ENCODE data around the gene DENND1A. TPM values are rescaled to one million over a fixed set of nuclear protein-coding genes. Genes with fewer than 3 reads are reported as not detected.

The DENND1A gene
- total and polyA plus RNA-seq, 2 of the 13 experiments (the other 11 are each of a cell fraction or from before 2014, with no cell fraction given): 14.8 to 30.1 TPM

- TF ChIP-seq, protein P1, sequence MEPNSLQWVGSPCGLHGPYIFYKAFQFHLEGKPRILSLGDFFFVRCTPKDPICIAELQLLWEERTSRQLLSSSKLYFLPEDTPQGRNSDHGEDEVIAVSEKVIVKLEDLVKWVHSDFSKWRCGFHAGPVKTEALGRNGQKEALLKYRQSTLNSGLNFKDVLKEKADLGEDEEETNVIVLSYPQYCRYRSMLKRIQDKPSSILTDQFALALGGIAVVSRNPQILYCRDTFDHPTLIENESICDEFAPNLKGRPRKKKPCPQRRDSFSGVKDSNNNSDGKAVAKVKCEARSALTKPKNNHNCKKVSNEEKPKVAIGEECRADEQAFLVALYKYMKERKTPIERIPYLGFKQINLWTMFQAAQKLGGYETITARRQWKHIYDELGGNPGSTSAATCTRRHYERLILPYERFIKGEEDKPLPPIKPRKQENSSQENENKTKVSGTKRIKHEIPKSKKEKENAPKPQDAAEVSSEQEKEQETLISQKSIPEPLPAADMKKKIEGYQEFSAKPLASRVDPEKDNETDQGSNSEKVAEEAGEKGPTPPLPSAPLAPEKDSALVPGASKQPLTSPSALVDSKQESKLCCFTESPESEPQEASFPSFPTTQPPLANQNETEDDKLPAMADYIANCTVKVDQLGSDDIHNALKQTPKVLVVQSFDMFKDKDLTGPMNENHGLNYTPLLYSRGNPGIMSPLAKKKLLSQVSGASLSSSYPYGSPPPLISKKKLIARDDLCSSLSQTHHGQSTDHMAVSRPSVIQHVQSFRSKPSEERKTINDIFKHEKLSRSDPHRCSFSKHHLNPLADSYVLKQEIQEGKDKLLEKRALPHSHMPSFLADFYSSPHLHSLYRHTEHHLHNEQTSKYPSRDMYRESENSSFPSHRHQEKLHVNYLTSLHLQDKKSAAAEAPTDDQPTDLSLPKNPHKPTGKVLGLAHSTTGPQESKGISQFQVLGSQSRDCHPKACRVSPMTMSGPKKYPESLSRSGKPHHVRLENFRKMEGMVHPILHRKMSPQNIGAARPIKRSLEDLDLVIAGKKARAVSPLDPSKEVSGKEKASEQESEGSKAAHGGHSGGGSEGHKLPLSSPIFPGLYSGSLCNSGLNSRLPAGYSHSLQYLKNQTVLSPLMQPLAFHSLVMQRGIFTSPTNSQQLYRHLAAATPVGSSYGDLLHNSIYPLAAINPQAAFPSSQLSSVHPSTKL (CRISPR knock-in tag; IDR thresholded peaks at IDR 0.05): peak; percentile 78
- peak; percentile 21; the same call in 1 of the 2 replicates for TF ChIP-seq RARA (CRISPR knock-in tag; IDR thresholded peaks at IDR 0.05)
- TF ChIP-seq PRDM4 (CRISPR knock-in tag; IDR thresholded peaks at IDR 0.05; ENCODE audit: borderline replicate concordance): no peak
- TF ChIP-seq MAX (IDR thresholded peaks at IDR 0.05): peak; percentile 30; the same call in 1 of the 2 replicates
- peak; percentile 42; the same call in 1 of the 2 replicates for TF ChIP-seq ZMYM3 (CRISPR knock-in tag; IDR thresholded peaks at IDR 0.05)
- TF ChIP-seq POGZ (CRISPR knock-in tag; IDR thresholded peaks at IDR 0.05): peak; percentile 61
- TF ChIP-seq, protein P2, sequence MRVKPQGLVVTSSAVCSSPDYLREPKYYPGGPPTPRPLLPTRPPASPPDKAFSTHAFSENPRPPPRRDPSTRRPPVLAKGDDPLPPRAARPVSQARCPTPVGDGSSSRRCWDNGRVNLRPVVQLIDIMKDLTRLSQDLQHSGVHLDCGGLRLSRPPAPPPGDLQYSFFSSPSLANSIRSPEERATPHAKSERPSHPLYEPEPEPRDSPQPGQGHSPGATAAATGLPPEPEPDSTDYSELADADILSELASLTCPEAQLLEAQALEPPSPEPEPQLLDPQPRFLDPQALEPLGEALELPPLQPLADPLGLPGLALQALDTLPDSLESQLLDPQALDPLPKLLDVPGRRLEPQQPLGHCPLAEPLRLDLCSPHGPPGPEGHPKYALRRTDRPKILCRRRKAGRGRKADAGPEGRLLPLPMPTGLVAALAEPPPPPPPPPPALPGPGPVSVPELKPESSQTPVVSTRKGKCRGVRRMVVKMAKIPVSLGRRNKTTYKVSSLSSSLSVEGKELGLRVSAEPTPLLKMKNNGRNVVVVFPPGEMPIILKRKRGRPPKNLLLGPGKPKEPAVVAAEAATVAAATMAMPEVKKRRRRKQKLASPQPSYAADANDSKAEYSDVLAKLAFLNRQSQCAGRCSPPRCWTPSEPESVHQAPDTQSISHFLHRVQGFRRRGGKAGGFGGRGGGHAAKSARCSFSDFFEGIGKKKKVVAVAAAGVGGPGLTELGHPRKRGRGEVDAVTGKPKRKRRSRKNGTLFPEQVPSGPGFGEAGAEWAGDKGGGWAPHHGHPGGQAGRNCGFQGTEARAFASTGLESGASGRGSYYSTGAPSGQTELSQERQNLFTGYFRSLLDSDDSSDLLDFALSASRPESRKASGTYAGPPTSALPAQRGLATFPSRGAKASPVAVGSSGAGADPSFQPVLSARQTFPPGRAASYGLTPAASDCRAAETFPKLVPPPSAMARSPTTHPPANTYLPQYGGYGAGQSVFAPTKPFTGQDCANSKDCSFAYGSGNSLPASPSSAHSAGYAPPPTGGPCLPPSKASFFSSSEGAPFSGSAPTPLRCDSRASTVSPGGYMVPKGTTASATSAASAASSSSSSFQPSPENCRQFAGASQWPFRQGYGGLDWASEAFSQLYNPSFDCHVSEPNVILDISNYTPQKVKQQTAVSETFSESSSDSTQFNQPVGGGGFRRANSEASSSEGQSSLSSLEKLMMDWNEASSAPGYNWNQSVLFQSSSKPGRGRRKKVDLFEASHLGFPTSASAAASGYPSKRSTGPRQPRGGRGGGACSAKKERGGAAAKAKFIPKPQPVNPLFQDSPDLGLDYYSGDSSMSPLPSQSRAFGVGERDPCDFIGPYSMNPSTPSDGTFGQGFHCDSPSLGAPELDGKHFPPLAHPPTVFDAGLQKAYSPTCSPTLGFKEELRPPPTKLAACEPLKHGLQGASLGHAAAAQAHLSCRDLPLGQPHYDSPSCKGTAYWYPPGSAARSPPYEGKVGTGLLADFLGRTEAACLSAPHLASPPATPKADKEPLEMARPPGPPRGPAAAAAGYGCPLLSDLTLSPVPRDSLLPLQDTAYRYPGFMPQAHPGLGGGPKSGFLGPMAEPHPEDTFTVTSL (CRISPR knock-in tag; IDR thresholded peaks at IDR 0.05; ENCODE audit: borderline replicate concordance): peak; percentile 79; the same call in 1 of the 2 replicates
- TF ChIP-seq ATF1 (CRISPR knock-in tag; IDR thresholded peaks at IDR 0.05): peak; percentile 18; the same call in 1 of the 2 replicates
- peak; percentile 77 for TF ChIP-seq HDAC1 (CRISPR knock-in tag; IDR thresholded peaks at IDR 0.05)
- TF ChIP-seq RAD51 (IDR thresholded peaks at IDR 0.05; ENCODE audit: borderline replicate concordance): no peak
- TF ChIP-seq NFIC (IDR thresholded peaks at IDR 0.05; ENCODE audit: low read length): peak; percentile 62; the same call in 1 of the 2 replicates
- TF ChIP-seq ZNF550 (CRISPR knock-in tag; IDR thresholded peaks at IDR 0.05; ENCODE audit: borderline replicate concordance): no peak
- TF ChIP-seq MXD4 (CRISPR knock-in tag; IDR thresholded peaks at IDR 0.05): 0 out of 2 replicates have a peak, but pooled peaks have one; percentile 33
- 0 out of 2 replicates have a peak, but pooled peaks have one; percentile 36 for TF ChIP-seq POLR2G (IDR thresholded peaks at IDR 0.05; ENCODE audit: low read depth, low read length)
- no peak; the same call in 1 of the 2 replicates for TF ChIP-seq TGIF2 (CRISPR knock-in tag; IDR thresholded peaks at IDR 0.05)
- no peak for TF ChIP-seq ZNF124 (CRISPR knock-in tag; IDR thresholded peaks at IDR 0.05)
- 0 out of 2 replicates have a peak, but pooled peaks have one; percentile 51 for TF ChIP-seq ZNF598 (CRISPR knock-in tag; IDR thresholded peaks at IDR 0.05; ENCODE audit: borderline replicate concordance)
Measured at GRCh38 chr9:123742009-123742767, 187.7 kb downstream of the DENND1A start (continued).
